Urinary bladder (tissue), 4 donors: ENCODE results near the gene C10orf71. TPM values are rescaled to one million over a fixed set of nuclear protein-coding genes. Genes with fewer than 3 reads are reported as not detected.

Experiments used
- DNase-seq: peaks from one replicate; pipeline ENCODE4 v3.0.0-alpha.2; 2015; ENCODE audit errors: extremely low spot score
- H3K27ac ChIP-seq: one replicate; pipeline ENCODE4 v1.5.1; 2013; ENCODE audit warnings: low read depth, mild to moderate bottlenecking, moderate library complexity
- H3K36me3 ChIP-seq: one replicate; pipeline ENCODE4 v1.6.1; 2013; ENCODE audit warnings: mild to moderate bottlenecking, moderate library complexity; ENCODE audit not compliant: insufficient read depth
- H3K4me1 ChIP-seq: one replicate; pipeline ENCODE4 v1.6.1; 2013; ENCODE audit warnings: mild to moderate bottlenecking, moderate library complexity; ENCODE audit not compliant: insufficient read depth
- H3K4me3 ChIP-seq: one replicate; pipeline ENCODE4 v1.5.1; 2013; ENCODE audit warnings: low read depth, low read length
- WGBS: extraction: QIAGEN DNeasy Blood & Tissue Kit; methylation state at CpG from one replicate; pipeline ENCODE4 v1.1.7; 2013; 5-methylcytosine and 5-hydroxymethylcytosine counted together
- polyA plus RNA-seq: library from polyadenylated mRNA; stranded (reverse); fragments of 200-250 nt; gene quantifications from one replicate; pipeline ENCODE4 v1.2.3, GENCODE V29; 2013
- total RNA-seq: library from RNA; depleted of rRNA; stranded (reverse); fragments of >200 nt; gene quantifications from one replicate; pipeline ENCODE4 v1.2.3, GENCODE V29; 2014
- donor health status: healthy with polysubstance abuse.
- donor health status: healthy.

C10orf71 gene
- total and polyA plus RNA-seq, 2 donors = 0.37 TPM; not detected in 1

- no peak overlapping the region for H3K27ac ChIP-seq
- no peaks in the 10 kb centered on the region for H3K36me3 ChIP-seq
- DNase-seq = no peak
- 90% methylated on average over 3 of the region's 3 CpGs for WGBS
- H3K4me3 ChIP-seq = no peak overlapping the region
- no peaks in the 10 kb centered on the region for H3K4me1 ChIP-seq
Observed at GRCh38 chr10:49264177-49264677, 34.7 kb upstream of the C10orf71 start.

DNA sequence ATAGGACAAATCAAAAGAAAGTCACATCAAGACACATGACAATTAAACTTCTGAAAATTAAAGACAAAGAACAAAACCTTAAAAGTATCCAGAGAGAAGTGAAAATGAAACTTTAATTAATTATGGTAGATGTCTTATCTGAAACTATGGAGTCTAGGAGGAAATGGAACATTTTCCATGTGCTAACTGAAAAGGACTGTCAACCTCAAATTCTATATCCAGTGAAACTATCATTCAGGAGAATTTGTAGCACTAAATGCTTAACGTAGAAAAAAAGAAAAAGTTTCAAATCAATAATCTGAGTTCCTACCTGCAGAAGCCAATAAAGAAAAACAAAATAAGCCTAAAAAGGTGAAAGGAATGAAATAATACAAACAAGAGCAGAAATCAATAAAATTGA, 33.1 kb upstream of the C10orf71 start:
- Histone ChIP-seq H3K27ac (no peak overlapping the region), H3K4me3 (no peak overlapping the region), H3K4me1 (no peaks in the 10 kb centered on the region), H3K36me3 (no peaks in the 10 kb centered on the region)
- WGBS = 90% methylated on average over 1 of the region's 1 CpG
- DNase-seq = no peak

DNA sequence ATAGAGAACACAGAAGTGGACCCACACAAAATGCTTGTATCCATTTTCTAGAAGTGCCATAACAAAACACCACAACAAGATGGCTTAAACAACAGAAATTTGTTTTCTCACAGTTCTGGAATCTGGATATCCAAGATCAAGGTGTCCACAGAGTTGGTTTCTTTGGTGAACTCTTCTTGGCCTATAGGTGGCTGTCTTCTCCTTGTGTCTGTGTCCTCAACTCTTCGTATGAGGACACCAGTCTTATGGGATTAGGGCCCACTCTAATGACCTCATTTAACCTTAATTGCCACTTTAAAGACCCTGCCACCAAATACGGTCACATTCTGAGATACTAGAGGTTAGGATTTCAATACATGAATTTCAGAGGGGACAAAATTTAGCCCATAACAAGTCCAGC, 30.8 kb upstream of the C10orf71 start:
- no peak overlapping the region for H3K27ac ChIP-seq
- no peaks in the 10 kb centered on the region for H3K4me1 ChIP-seq
- WGBS = 52% methylated on average over 2 of the region's 2 CpGs
- H3K4me3 ChIP-seq = no peak overlapping the region
- no peak for DNase-seq
- no peaks in the 10 kb centered on the region for H3K36me3 ChIP-seq

GRCh38 chr10:49269523-49269922, 29.4 kb upstream of the C10orf71 start:
- 90% methylated on average over 1 of the region's 1 CpG for WGBS
- Histone ChIP-seq H3K4me1 (no peaks in the 10 kb centered on the region), H3K36me3 (no peaks in the 10 kb centered on the region), H3K27ac (no peak overlapping the region), H3K4me3 (no peak overlapping the region)
- DNase-seq = no peak

GRCh38 chr10:49270565-49270964, 28.4 kb upstream of the C10orf71 start:
- Histone ChIP-seq H3K27ac (no peak overlapping the region), H3K36me3 (no peaks in the 10 kb centered on the region), H3K4me3 (no peak overlapping the region), H3K4me1 (no peaks in the 10 kb centered on the region)
- no peak for DNase-seq
- WGBS = 48% methylated on average over 2 of the region's 2 CpGs

GRCh38 chr10:49271346-49271745, 27.6 kb upstream of the C10orf71 start:
- H3K27ac ChIP-seq = no peak overlapping the region
- H3K4me1 ChIP-seq = no peaks in the 10 kb centered on the region
- DNase-seq = no peak
- H3K36me3 ChIP-seq = no peaks in the 10 kb centered on the region
- no peak overlapping the region for H3K4me3 ChIP-seq
- 87% methylated on average over 11 of the region's 11 CpGs for WGBS

- no peak overlapping the region for H3K27ac ChIP-seq
- no peak for DNase-seq
- no peak overlapping the region for H3K4me3 ChIP-seq
- no peaks in the 10 kb centered on the region for H3K36me3 ChIP-seq
- 61% methylated on average over 21 of the region's 21 CpGs for WGBS
- no peaks in the 10 kb centered on the region for H3K4me1 ChIP-seq
Observed at GRCh38 chr10:49272251-49273081, 26.5 kb upstream of the C10orf71 start.

DNA sequence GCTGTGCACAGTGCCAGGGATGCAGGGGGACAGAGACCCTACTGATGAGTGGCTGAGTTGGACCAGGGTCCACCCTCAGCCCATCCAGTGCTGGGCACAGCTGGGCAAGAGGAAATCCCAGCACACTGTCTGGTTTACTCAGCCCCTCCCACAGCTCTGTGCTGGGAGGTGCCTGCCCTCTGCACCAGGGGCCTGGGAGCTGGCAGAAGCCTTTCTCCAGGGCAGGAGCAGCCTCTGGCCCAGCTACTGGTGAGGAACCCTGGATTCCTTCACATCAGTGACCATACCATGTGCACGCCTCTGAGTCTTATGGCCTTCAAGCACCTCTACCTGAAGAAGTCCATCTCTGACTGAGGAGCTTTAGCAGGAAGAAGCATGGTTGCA, 25.9 kb upstream of the C10orf71 start:
- DNase-seq = no peak
- no peak overlapping the region for H3K4me3 ChIP-seq
- no peak overlapping the region for H3K27ac ChIP-seq
- WGBS = 98% methylated on average over 1 of the region's 1 CpG
- H3K4me1 ChIP-seq = no peaks in the 10 kb centered on the region
- no peaks in the 10 kb centered on the region for H3K36me3 ChIP-seq

GRCh38 chr10:49273626-49274025, 25.3 kb upstream of the C10orf71 start:
- Histone ChIP-seq H3K36me3 (no peaks in the 10 kb centered on the region), H3K27ac (no peak overlapping the region), H3K4me3 (no peak overlapping the region), H3K4me1 (no peaks in the 10 kb centered on the region)
- WGBS = 95% methylated on average over 8 of the region's 8 CpGs
- DNase-seq = no peak

- Histone ChIP-seq H3K4me1 (no peaks in the 10 kb centered on the region), H3K4me3 (no peak overlapping the region), H3K27ac (no peak overlapping the region), H3K36me3 (no peaks in the 10 kb centered on the region)
- DNase-seq = no peak
- WGBS = 89% methylated on average over 6 of the region's 6 CpGs
Observed at GRCh38 chr10:49274886-49275285, 24.1 kb upstream of the C10orf71 start.

DNA sequence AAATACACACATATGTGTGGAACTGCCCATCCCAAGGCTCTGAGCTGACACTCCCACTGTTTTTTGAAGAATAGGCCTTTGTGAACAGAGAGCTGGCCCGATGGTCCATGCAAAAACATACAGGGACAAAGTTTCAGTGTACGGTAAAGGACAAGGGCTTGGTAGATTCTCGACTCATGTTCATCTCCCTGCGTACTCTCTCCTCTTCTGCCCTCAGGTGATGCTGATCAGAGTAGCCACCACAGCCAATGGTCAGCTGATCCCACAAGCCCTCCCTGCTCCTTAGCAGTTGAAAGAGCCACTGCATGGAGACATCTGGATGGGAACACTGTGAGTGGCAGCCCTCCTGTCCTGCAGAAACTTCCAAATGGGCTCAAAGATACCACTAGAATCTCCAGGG, 23.1 kb upstream of the C10orf71 start:
- H3K4me1 ChIP-seq = no peaks in the 10 kb centered on the region
- no peak overlapping the region for H3K27ac ChIP-seq
- H3K4me3 ChIP-seq = no peak overlapping the region
- WGBS = 91% methylated on average over 4 of the region's 4 CpGs
- DNase-seq = no peak
- H3K36me3 ChIP-seq = no peaks in the 10 kb centered on the region

DNA sequence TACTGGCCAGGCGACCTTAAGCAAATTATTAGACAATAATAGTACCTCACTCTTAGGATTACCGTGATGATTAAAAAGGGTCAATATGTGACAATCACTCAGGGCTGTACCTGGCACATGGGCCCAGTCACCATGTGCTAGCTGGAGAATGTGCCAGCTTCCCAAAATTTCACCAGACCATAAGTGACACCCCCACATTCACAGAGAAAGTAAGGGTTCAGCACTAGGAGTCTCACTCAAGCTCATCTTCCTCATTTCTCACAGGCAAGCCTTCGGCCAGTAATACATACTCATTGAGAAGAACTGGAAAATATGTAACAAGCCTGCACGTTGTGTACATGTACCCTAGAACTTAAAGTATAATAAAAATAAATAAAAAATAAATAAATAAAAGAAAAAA, 22.4 kb upstream of the C10orf71 start:
- no peaks in the 10 kb centered on the region for H3K4me1 ChIP-seq
- WGBS = 89% methylated on average over 4 of the region's 4 CpGs
- DNase-seq = no peak
- no peak overlapping the region for H3K27ac ChIP-seq
- no peaks in the 10 kb centered on the region for H3K36me3 ChIP-seq
- H3K4me3 ChIP-seq = no peak overlapping the region

- Histone ChIP-seq H3K4me1 (no peaks in the 10 kb centered on the region), H3K36me3 (no peaks in the 10 kb centered on the region), H3K27ac (no peak overlapping the region), H3K4me3 (no peak overlapping the region)
- WGBS = 85% methylated on average over 5 of the region's 5 CpGs
- no peak for DNase-seq
Observed at GRCh38 chr10:49277973-49278372, 21.0 kb upstream of the C10orf71 start.

DNA sequence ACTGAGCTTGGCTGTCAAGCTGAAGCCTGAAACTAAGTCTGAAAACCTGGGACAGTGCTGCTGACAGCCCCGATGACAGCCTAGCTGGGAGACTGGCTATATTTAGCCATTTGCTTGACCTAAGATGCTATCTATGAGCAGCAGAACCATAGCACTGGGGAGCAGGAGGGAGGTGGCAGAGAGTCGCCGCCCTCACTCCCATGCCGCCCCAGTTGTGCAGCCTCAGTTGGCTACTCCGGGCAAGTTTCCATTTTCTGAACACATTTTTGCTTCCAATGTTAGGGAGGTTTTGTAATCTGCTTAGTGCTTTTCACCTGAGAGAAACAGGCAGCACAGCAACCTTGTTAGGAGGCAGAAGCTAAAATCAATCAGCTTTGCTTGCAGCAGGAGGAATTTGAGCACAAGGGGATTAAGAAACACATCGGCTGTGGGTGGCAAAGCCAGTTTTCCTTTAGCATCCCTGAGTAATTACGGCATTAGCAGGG, 20.4 kb upstream of the C10orf71 start:
- no peak overlapping the region for H3K4me3 ChIP-seq
- DNase-seq = no peak
- no peaks in the 10 kb centered on the region for H3K36me3 ChIP-seq
- H3K27ac ChIP-seq = no peak overlapping the region
- no peaks in the 10 kb centered on the region for H3K4me1 ChIP-seq
- WGBS = 57% methylated on average over 7 of the region's 7 CpGs
